Measurements from ENCODE around the gene CASP12.
"Not testable (repeated sequence)": the region's sequence is repeated elsewhere in the genome, so short reads cannot be mapped to it uniquely, and the experiment has no call there.

The CASP12 gene

DNA sequence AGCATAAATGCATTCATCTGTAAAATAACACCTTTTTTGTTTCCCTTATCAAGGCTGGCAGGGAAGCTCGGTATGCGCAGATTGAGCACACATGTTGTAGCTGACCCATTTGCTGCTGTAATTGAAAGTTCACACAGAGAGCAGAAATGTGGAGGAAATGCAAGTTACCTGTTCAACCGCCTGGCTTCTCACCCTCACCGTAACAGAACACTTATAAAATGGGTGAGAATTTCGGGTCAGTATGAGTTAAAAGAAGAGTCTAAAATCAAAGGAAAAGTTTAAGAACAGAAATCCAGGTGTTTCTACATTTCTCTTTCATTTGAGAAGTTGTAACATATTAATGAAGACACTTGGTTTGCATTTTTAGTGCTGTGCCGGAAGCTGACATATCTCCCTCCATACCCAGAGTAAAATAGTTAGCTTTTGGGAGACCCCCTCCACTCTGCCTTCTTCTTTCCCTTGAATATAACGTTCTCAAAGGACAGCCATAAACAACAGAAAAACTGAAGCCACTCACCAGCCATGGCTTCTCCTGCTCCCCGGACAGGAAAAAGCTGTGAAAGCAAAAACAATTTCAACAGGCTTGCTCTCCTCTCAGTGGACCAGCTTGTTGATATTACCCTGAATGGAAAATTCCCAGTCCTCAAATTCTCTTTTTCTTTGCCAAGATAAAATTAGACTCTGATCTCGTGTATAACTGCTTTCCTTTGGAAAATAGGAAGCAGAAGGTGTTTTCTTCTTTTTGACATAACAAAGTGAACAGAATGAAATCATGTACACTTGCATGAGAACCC, at the start of gene CASP12:
Gene CASP12, minus strand, starts transcription at position 570 of the 794 bp plus-strand sequence.
- no peak for DNase-seq (ENCODE audit: extremely low read depth in 1 of 2, low read depth in 1 of 2)

DNA sequence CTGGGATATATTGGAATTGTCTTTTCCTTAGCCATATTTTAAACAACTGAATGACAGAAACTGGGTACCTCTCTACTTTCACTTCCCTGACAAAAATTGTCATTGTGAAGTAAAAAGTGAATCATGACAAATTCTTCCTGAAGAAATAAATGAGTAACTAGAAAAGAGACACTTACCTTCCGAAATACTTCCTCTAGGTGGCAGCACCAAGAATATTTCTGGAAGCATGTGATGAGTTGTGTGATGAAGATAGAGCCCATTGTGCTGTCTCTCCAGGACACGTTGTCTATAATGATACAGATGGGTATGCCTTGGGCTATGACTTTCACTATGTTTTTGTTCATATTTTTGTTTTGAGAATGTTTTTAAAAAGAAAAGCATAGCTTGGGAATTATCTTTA, 48.6 kb upstream of the CASP12 start:
- DNase-seq (ENCODE audit: extremely low read depth in 1 of 2, low read depth in 1 of 2), result no peak

DNA sequence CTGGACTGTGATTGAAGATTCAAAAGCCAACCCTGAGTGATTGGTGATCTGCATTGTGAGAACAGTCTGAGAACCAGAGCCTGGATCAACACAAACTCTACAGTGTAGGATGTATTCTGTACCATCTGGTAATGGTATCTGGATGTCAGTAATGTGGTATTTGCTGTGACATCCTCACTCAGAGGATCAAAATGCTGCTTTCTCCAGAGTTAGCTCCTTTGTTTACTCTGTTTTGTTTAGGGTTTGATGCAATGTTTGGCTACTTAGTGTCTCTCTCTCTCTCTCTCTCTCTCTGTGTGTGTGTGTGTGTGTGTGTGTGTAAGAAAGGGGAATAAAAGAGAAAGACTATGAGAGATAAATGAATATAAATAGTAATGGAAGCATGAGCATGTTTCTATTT, 45.8 kb upstream of the CASP12 start:
- DNase-seq (ENCODE audit: extremely low read depth in 1 of 2, low read depth in 1 of 2), result no peak

DNA sequence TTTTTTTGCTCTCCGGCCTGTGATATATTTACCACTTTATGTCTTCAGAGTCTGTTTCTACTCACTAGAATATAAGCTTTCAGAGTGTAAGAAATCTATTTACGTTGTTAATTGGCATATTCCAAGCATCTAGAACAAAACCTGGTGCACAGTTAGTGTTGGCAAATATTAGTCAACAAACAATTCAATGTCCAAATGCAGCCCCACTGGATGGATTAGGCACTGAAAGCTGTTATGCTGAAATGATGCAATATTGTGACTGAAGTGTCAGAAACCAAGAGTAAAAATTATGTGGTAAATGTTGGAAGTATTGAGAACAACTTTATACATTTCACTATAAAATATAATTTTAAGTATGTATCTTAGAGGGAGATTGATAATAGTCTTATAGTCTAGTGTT, 45.3 kb upstream of the CASP12 start:
- DNase-seq (ENCODE audit: extremely low read depth in 1 of 2, low read depth in 1 of 2), result no peak

DNA sequence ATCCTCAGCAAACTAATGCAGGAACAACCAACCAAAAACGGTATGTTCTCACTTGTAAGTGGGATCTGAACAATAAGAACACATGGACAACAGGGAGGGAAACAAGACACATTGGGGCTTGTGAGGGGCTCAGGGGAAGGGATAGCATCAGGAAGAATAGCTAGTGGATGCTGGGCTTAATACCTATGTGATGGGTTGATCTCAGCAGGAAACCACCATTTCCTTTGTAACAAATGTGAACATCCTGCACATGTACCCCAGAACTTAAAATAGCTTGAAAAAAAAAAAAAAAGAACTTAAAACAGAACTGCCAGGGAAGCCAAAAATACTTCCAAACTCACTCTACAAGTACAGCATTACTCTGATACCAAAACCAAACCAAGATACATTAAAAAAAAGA, 36.3 kb upstream of the CASP12 start:
- no peak for DNase-seq (ENCODE audit: extremely low read depth in 1 of 2, low read depth in 1 of 2)

DNA sequence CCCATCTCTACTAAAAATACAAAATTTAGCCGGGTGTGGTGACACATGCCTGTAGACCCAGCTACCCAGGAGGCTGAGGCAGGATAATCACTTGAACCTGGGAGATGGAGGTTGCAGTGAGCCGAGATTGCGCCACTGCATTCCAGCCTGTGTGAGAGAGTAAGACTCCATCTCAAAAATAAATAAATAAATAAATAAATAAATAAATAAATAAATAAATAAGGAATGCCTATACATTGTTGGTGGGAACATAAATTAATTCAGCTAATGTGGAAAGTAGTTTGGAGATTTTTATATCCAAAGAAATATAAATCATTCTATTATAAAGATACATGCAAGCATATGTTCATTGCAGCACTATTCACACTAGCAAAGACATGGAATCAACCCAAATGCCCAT, 35.8 kb upstream of the CASP12 start:
- not testable (repeated sequence) for DNase-seq (ENCODE audit: extremely low read depth in 1 of 2, low read depth in 1 of 2)

DNA sequence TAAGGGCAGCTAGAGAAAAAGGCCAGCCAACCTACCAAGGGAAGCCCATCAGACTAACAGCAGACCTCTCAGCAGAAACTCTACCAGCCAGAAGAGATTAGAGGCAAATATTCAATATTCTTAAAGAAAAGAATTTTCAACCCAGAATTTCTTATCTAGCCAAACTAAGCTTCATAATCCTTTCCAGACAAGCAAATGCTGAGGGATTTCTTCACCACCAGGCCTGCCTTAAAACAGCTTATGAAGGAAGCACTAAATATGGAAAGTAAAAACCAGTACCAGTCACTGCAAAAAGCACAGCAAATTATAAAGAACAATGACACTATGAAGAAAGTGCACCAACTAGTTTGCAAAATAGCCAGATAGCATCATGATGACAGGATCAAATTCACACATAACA, 30.6 kb upstream of the CASP12 start:
- DNase-seq (ENCODE audit: extremely low read depth in 1 of 2, low read depth in 1 of 2), result no peak

DNA sequence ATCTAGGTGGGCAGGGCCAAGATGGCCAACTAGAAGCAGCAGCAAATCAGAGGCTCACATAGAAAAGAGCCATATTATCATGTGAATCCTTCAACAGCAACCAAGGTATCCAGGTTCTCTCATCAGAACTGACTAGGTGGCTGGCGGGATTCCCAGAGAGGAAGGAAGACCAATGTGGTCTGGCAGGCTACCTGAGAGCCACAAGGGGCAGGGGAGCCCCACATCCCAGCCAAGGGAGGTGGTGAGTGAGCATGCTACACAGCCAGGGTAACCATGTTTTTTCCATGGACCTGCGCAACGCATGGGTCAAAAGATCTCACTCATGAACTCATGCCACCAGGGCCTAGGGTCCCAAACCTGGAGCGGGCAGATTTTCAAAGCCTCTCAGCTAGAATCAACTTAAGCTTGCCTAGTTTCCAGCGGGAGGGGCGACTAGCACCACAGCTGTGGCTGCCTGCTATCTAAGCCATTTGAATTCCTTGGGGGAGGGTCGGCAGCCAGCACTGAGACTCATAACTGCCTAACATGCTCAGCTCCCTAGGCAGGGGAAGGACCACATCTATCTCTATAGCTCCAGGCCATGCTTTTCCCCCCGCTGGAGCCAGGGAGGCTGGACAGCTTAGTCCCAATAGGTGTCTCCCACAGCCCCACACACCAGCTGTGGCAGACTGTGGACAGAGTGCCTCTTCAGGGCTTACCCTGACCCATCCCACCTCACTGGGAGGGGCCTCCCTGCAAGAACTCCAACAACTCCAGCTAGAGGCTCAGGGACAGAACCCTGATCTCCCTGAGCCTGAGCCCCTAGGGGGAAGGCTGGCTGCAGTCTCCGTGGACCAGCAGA, 28.7 kb upstream of the CASP12 start:
- DNase-seq (ENCODE audit: extremely low read depth in 1 of 2, low read depth in 1 of 2), result no peak

DNA sequence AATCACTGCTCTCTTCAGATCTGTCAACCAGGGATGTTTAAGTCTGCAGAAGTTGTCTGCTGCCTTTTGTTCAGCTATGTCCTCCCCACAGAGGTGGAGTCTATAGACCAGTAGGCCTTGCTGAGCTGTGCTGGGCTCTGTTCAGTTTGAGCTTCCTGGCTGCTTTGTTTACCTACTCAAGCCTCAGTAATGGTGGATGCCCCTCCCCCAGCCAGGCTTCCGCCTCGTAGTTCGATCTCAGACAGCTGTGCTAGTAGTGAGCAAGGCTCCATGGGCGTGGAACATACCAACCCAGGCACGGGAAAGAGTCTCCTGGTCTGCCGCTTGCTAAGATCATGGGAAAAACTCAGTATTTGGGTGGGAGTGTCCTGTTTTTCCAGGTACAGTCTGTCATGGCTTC, 27.6 kb upstream of the CASP12 start:
- no peak for DNase-seq (ENCODE audit: extremely low read depth in 1 of 2, low read depth in 1 of 2)

DNA sequence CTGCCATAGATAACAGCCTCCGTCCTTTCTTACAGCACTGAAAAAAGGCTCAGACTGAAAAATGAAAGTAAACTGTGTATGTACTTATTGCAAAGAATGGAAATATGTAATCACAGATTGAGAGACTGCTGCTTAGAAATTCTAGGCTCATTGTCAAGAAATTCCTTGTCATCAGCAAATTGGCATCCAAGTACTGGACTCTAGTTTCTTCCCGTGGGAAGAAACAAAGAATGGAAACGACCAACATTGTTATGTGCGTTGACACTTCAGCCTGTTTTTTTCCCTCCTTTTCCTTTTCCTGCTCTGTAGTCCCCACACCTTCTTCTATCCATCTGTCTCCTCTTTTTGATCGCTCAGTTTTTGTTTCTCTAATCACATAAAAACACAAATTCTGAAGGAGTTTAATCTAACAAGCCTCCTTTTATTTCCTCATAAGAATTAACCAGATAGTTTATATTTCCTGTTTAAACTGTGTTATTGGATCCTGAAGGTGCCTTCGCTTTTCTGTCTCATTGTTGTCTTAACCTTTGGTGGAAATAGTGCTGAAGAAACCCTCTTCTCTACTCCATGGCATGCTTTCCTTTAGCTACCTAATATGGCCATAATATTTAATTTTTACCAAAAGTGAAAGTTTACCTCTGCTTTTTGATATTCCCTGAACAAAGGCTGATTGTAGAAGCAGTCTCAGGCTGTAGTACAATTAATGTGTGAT, 20.0 kb upstream of the CASP12 start:
- DNase-seq (ENCODE audit: extremely low read depth in 1 of 2, low read depth in 1 of 2), result no peak

DNA sequence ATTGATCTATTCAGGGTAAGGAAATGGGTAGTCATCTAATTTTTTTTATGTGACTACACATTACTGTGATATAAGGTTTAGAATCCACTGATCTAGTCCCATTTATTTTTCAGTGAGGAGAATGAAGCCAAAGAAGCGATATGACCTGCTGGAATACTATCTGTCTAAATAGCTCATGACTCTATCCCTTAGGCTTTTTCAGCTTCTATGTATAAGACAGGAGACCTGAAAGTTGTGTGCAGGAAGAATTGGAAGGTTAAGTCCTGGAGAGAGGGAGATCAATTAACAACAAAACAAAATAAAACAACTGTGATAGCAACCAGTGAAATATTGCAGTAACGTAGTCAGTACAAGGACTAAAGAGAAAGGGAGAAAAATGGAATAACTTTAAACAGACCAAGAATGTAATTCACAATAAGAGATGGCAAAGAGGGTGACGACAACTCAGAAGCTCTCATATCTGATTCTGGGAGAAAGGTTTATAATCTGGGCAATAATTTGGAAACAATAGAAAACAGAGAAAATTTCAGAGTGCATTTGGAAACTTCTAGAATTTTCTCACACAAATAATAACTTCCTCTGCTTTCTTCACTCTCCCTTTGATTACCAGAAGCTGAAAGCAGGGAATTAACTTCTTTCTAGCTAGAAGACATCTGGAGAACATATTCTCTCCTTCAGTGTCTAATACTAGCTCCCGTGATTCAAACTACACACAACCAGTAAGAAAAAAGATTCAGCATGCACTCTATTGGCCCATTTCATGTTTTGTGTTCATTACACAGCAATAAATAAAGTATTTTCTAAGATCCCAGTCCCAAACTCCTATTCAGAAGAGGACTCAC, 19.2 kb upstream of the CASP12 start:
- no peak for DNase-seq (ENCODE audit: extremely low read depth in 1 of 2, low read depth in 1 of 2)

DNA sequence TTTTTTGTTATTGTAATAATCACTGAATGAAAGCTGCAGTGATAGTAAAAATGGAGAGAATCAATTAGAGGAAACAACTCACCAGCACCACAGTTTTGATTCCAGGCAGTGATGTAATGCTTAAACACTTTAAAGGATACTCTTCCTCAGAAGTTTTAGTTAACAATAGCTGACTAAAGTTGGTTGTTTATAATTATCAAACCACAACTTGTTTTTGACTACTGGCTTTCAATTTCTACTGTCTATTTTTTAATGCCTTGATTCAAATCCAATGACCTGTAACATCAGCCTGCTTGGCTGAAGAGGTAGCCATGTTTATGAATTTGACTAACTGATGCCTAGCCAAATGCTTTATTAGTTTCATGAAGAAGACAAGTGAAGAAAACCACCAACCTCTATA, 18.2 kb upstream of the CASP12 start:
- DNase-seq (ENCODE audit: extremely low read depth in 1 of 2, low read depth in 1 of 2), result no peak

DNA sequence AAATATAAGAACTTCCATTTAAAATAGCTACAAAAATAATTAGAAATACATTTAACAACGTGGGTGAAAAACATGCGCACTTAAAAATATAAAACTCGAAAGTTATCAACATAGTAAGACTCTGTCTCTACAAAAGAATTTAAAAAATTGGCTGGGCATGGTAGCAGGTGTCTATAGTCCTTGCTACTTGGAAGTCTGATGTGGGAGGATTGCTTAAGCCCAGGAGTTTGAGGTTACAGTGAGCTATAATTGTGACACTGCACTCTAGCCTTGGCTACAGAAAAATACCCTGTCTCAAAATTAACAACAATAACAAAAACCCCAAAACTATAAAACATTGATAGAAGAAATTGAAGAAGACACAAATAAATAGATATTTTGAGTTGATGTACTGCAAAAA, 13.8 kb upstream of the CASP12 start:
- DNase-seq (ENCODE audit: extremely low read depth in 1 of 2, low read depth in 1 of 2), result no peak

DNA sequence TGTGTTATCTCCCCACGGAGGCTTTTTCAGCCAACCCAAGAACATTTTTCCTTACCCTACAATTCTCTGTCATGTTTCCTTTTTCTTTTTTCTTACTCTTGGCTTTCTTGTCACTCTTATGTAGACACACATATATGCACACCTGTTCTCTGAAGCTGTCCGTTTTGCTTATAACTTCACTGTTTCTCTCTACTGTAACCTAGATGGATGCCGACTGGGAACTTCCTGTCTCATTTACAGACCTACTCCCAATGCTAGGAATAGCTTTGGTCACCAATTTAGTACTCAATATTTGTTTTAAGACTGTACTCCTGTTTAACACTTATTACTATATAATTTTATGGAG, 9.9 kb upstream of the CASP12 start:
- DNase-seq (ENCODE audit: extremely low read depth in 1 of 2, low read depth in 1 of 2), result no peak

DNA sequence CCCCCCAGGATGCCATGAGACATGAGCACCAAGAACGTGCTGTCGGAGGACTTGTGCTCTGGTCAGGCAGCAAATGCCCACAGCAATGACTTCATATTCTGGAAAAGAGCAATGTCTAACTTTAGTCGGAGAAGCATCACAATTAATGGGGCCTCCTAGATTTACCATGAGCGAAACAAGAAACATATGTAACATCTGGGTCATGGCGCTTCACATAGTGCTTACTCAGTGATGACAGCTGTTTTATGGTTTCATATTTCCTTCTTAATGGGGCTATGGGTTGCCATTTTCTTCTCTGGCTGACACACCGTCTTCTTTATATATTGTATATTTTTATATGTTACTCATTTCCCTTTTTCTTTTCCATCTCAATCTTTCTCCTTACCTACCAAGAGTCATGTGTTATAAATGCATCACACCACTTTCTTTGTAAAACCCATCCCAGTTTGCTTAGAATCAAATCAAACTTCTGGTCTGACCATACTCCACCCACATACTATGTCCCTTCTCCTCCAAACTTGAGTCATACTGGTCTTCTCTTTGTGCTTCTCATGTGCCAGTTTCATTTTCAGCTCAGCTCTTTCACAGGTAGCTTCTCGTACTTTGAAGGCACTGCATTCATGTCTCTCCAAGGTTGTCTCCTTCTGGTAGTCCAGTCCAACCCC, 9.4 kb upstream of the CASP12 start:
- DNase-seq (ENCODE audit: extremely low read depth in 1 of 2, low read depth in 1 of 2), result no peak

DNA sequence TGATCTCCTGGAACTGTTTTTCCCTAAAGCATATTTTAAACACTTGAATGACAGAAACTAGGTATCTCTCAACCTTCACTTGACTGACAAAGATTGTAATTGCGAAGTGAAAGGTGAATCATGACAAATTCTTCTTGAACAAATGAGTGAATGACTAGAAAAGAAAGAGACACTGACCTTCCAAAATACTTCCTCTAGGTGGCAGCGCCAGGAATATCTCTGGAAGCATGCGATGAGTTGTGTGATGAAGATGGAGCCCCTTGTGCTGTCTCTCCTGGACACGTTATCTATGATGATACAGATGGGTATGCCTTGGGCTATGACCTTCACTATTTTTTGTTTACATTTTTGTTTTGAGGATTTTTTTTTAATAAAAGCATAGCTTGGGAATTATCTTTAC, 7.0 kb upstream of the CASP12 start:
- no peak for DNase-seq (ENCODE audit: extremely low read depth in 1 of 2, low read depth in 1 of 2)

DNA sequence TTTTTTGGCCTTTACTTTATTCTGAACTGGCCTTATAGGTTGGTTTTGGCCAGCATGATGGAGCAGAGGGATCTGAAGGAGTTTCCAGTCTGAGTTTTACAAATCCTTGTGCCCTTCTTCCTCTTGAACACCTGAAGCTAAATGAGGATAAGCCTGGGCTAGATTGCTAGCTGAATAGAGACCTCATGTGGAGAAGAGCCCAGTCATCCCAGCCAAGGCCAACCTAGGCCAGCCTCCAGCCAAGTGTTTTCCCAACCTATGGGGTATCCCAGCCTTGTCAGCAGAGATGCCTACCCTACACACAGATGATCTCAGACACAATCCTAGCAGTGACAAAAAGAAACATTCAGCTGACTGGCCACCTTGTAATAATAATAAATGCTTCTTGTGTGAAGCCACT, 966 bp upstream of the CASP12 start:
- DNase-seq (ENCODE audit: extremely low read depth in 1 of 2, low read depth in 1 of 2), result no peak

DNA sequence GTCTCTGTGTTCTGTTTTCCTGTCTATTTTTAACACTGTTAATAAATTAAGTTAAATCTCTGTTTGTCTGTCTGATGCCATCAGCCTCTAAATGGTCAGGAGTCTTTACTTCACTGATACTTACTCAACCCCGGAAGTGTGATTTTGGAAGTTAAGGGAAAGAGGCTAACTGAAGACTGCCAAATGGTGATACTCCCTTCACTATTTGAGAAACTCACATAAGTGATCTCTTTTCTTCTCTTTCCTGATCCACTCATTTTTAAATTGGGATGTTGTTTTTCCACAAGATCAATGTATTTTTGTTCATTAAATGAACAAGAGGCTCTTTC, 389 bp upstream of the CASP12 start:
- no peak for DNase-seq (ENCODE audit: extremely low read depth in 1 of 2, low read depth in 1 of 2)

DNA sequence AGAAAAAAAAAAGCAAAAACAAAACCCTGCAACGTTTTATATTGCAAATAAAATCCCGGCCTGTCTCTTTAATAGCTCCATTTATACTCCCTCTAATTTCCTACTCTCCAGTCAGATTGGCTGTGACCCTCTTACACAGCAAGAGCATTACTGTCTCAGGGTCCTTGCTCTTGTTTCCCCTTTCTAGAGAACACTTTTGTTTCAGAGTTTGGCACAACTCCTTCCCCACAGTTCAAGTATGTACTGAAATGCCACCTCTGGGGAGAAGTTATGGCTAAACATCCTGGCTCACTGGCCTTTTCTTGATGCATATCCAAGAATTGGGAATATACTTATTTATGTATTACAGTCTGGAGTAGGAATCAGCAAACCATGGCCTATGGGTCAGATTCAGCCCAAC, 2.6 kb downstream of the CASP12 start:
- DNase-seq (ENCODE audit: extremely low read depth in 1 of 2, low read depth in 1 of 2), result no peak

DNA sequence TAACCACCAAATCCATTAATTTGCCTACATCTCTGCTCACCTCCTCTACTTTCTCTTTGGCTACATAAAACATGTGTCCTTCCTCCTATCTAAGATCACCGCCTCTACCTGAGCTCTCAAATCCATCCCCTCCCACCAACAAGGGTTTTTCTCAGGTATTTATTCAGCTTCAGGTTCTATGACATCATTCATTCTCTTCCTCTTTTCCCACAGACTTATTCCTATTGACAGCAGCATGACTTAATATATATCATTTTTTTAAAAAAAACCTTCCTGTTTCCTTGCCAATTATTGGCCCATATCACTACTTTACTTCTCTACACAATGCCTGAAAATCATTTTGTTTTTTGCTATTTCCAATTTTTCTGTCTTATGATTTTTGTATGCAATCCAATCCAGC, 4.4 kb downstream of the CASP12 start:
- DNase-seq (ENCODE audit: extremely low read depth in 1 of 2, low read depth in 1 of 2), result no peak

Measured in activated CD8-positive, alpha-beta memory T cell treated with anti-CD3 and anti-CD28 coated beads for 1 hour (primary cell).